GM12892 (cell line): ENCODE results near the gene ATP10A.

Experiments used
- POLR2AphosphoS5 ChIP-seq: IDR thresholded peaks from 2 replicates; pipeline ENCODE4 v1.6.1; 2011; ENCODE audit warnings: low read depth, low read length, control low read depth
- TAF1 ChIP-seq: IDR thresholded peaks from 2 replicates; pipeline ENCODE4 v1.6.1; 2011; ENCODE audit warnings: low read depth, mild to moderate bottlenecking, control low read depth, low read length, borderline replicate concordance

DNA sequence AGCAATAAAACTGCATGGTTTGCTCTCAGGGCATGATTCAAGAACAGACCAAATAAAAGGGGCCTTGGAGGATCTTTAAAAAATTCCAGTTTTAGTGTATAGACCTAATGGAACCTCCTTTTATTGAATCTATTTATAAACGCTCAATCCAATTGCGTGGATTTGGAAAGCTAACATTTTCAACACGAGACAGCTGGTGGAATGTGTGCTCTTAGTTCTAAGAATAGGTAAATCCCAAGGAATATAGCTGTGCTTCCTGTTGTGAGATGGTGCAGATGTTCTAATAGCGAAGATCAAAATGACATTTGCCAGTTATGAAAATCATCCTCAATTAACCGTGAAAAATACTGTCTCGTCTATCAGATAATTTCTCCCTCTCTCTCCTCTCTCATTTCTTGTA, 192.5 kb downstream of the ATP10A start:
- TF ChIP-seq TAF1 (no peak), POLR2AphosphoS5 (no peak)
